Suprapubic skin (tissue), 4 donors: Measurements from ENCODE around the gene NPLOC4.

Source experiments
- CTCF ChIP-seq, 2 donors: fragments of 200-600 bp in 1 of 2; fragments of 450-650 bp in 1 of 2; sonication (generic) in 1 of 2; IDR thresholded peaks; one replicate each; pipeline ENCODE4 v1.5.1; 2016 to 2019; ENCODE audit warnings: antibody characterized with exemption in 2 of 2, mild to moderate bottlenecking in 1 of 2, moderate library complexity in 1 of 2
- EP300 ChIP-seq: sonication (generic); formaldehyde crosslinking; IDR thresholded peaks from one replicate; pipeline ENCODE4 v1.6.1; 2017; ENCODE audit warnings: antibody characterized with exemption
- POLR2A ChIP-seq, 2 donors: fragments of 450-650 bp; IDR thresholded peaks; one replicate each; pipeline ENCODE4 v1.6.1; 2017; ENCODE audit warnings: antibody characterized with exemption in 2 of 2, mild to moderate bottlenecking in 2 of 2, moderate library complexity in 2 of 2
- POLR2AphosphoS5 ChIP-seq, 3 donors: sonication (generic); formaldehyde crosslinking; IDR thresholded peaks; one replicate each; pipeline ENCODE4 v1.6.1; 2017; ENCODE audit warnings: antibody characterized with exemption in 3 of 3

DNA sequence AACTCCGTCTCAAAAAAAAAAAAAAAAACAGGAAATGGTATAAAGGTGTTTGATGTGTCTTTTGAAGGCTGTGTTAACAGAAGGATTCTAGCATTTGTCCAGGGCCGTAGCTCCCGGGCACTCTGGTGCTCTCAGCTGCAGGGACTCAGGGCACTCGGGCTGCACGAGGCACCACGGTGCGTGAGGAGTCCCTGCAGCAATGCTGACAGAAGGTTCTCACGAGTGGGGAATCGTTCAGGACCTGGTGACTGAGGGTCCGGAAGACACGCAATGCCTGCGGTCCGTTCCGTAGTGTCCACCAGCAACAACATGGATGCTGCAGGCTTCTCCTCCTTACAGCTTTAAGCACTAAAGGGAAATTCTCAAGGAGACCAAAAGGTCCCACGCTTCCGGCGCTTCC is 72.1 kb downstream of the NPLOC4 start:
- no peak for TF ChIP-seq CTCF (IDR thresholded peaks at IDR 0.05)
- TF ChIP-seq POLR2A (IDR thresholded peaks at IDR 0.05), result no peak
- TF ChIP-seq POLR2AphosphoS5 (IDR thresholded peaks at IDR 0.05), result no peak
- no peak for TF ChIP-seq EP300
